ENCODE measurements around the gene C1QL1.
"Not testable (repeated sequence)": the region's sequence is repeated elsewhere in the genome, so short reads cannot be mapped to it uniquely, and the experiment has no call there.

Gene C1QL1

DNA sequence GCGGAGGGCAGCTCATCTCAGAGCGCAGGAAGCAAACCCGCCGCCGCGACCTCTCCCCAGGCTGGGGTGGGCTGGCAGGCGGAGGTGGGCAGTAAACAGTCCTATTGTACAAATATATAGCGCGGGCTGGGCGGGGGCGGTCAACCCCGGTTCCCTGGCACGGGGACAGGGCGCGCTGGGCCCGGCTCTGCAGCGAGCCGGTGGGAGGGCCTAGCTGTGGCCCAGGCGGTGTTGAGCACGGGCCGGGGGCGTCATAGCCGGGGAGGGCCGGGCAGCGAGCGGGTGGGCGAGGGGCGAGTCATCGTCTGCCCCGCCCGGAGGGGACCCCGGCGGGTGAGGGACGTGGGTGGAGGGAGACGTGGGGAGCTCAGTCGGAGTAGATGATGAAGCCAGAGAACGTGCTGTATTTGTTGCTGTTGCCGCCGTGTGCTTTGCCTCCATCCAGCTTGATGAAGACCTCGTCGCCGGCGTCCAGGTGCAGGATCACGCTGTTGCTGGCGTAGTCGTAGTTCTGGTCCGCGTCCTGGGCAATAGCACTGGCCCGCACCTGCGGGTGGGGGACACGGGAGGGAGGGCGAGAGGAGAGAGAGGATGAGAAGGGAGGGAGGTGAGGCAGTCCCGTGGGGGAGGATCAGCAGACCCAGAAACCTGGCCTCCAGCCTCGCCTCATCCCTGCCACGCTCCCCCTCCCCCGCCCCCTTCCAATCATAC, 8.1 kb downstream of the C1QL1 start:
- DNase-seq, result no peak

DNA sequence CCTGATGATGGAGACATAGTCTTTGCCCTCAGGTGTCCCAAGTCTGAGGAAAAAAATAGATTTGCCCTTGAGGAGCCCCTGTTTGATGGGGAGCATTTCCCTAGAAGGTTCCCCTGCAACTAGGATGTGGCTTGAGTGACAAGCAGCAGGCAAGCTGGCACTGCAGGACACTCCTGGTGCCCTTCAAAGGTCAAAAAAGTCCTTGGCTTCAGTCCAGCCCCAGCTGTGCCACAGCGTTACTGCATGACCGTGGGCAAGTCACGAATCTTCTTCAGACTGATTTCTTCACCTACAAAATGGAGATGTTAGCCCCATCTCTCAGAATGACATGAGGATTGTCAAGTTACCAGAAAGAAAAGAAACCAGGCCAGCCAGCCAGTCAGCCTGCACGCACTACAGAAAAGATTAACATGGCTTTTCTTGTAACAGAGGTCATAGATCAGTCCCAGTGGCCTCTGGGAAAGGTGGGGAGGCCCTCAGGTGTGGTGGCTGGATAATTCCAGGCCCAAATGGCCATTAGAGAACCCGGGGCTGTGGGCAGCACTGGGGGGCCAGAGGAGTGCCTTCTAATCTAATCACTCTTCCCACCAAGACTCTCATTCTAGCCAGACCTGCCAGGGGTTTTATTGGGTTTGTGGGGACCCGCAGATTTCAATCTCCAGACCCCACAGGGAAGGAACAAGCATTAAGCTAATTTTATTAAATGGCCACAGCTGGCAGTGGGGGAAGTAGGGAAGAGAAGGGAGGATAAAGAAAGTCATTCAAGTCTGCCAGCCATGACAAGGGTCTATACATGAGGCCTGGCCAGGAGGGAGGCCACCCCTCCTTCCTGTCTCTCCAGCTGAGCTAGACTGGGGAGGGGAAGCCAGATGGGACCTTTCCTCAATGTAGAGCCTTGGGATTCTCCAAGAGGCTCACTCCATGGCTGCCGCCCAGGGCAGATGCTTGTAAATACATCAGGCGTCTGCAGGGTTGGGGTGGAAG, 10.8 kb downstream of the C1QL1 start:
- no peak for DNase-seq

- DNase-seq, result no peak
Observed at GRCh38 chr17:44955674-44956425, 12.3 kb downstream of the C1QL1 start.

DNA sequence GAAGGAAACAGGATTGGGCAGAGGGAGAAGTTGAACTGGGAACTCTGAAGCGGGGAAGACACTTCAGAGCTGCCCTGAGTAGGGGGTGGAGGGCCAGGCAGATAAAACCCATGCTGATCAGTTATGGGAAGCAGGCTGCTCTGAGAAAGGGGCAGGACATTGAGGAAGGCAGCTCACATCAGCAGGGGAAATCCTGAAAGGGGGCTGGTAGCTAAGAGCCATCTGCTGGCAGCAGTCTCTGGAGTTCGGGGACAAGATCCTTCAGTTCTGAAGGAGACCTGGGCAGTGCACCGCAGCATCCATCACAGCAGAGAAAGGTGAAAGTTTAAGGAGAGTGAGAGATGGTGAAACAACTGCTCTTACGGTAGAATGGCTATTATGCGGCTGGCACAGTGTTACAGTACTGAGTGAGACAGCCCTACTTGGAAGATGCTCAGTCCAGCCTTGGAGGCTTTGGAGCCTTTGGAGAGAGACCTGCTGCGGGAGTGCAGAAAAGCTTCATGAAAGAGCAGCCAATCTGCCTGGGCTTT, 15.1 kb downstream of the C1QL1 start:
- DNase-seq, result no peak

DNA sequence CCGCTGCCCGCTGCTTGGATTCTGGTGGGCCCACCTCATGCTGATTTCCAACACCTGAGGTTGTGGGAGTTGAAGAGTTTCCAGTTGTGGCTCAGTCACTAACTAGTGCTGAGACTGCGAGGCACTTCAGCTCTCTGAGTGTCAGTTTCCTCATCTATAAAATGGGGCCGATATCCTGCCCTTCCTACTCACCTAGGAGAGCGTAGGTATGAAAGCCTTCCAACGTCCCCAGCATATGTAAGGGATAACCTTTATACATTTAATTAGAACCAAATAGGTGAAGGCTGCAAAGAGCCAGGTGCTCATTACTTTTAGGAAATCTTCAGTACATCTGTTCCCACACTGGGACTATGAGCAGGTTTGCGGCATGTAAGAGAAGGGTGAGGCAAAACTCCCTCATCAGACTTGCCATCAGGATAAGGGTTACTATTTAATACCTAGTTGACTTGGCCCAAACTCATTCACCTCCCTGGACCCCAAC, 19.7 kb downstream of the C1QL1 start:
- no peak for DNase-seq

DNA sequence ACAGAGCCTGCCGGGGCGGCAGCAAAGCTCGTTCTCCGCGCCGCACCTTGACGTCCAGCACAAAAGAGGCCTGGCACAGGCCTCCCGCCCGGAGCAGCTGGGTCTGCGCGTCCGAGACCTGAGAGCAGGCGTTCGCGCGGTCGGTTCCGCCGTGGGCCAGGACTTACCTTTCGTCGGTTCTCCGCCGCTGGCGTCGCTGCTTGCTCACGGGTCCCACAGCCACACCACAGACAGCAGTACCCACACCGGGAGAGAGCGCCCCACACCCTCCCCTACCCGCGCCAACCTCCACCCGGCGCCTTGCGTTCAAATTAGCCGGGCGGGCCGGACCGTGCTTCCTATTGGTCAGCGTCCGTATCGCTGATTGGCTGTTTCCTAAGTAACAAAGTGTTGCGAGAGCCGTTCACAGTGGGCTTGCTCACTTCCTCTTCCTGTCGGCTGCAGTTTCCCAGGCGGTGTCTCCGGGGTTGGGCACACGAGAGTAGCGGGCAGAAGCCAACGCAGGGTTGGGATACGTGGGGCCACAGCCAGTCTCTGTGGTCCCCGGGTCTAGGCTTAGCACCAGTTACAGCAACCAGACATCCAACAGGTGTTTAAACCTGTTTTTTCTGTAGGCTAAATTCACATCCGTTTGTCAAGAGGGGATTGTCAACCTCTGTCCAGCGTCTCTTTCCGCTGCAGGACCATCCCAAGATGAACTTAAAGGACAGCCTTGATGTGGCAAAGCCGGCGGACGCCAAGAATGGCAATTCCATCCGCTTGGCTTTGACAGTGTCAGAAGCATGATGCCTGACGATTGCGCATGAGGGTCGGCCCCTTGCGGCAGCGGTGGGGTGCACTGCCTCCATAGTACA, 20.4 kb downstream of the C1QL1 start, which contains the start of gene KIF18B:
TSS of gene KIF18B (minus strand) at position 313 of the 854 bp plus-strand sequence. CDS start 11,429 bp downstream, outside the sequence.
- DNase-seq, result peak; percentile 79 to 90

GRCh38 chr17:44945652-44946051, 22.5 kb downstream of the C1QL1 start:
- not testable (repeated sequence) for DNase-seq

DNA sequence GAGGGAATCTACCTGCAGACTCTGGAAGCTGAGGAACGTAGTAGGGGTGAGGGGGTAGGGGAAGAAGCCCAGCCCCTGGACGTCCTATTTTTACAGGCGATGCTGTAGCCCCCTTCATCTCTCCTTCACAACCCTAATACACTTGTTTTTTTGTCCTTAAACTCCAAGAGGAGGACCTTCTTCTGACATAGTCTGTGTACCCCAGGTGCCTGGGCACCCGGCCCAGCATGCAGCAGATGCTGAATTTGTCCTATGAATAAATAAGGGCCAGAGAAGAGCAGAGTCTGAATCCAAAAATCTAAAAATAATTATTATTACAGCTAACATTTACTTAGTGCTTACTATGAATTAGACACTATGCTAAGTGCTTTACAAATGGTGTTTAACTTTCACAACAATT, 25.6 kb downstream of the C1QL1 start:
- DNase-seq, result no peak

DNA sequence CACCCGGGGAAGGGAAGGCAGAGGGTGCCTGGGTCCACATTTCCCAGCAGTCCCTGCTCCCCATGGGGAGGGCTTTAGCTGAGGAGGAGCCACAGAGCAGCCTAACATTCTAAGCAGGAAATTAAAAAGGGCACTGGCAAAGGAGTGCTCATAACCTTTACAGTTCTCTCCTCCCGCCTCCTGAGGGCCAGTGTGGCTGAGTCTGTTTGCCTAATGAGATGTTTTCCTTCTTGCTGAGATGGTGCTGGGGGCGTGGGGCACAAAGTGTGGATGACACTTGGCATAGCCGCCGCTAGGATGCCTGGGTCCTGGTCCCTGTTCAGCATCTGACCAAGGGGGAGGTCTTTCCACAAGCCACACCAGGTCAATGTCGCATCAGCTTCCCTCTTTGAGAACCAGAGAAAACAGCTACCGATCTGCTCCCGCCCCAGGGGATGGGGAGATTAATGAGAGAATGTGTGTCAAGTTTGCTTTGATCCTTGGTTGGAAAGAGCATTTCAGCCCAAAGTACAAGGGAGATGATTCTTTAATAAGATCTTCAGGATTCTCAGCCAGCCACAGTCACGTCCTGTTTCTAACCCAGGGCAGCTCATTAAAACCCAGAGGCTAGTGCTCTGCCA, 26.3 kb downstream of the C1QL1 start:
- DNase-seq, result no peak

DNA sequence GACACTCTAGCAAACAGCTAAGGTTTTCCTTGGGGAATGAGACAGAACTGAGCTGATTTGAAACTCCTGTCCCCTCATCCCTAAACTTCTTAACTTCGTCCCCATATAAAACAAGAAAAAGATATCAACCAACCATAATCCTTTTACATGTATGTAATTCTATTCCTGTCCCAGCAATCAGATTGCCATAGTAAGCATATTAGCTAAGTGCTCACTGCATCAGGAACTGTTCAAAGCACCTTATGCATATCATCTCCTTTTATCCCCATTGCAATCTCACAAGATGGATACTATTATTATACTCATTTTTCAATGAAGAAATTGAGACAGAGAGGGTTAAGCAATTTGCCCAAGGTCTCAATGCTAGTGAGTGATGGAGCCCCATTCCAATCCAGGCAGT, 27.3 kb downstream of the C1QL1 start:
- no peak for DNase-seq

DNA sequence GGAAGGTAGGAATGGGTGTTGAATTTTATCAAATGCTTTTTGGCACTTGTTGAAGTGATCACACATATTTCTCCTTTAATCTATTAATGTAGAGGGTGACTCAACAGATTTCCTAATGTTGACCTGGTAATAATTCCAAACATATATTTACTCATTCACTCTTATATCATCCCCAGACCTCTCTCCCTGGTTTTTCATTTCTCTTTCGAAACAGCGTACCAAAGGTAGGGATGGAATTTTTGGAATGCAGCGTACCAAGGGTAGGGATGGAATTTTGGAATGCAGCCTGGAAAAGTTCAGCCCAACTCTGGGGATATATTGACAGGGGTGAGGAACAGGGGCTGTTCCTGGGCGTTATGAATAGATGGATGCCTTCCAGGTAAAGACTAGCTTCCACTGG, 27.8 kb downstream of the C1QL1 start:
- no peak for DNase-seq

- no peak for DNase-seq
Observed at GRCh38 chr17:44935116-44935515, 33.0 kb downstream of the C1QL1 start.

DNA sequence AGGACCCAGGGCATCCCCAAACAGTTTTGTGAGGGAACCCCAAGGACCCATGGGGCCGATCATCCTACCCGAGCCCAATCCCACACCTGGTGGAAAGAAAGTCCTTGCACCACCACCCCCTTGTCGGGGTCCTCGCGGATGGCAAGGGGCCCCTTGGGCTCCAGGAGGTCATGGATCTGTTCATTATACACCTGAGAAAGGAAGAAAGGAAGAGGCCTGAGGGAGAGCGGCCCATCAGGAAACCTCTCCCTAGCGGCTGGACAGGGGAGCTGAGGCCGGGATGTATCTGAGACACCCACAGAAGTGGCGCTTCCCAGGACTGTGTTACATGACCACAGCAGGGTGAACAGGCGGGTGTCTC, 33.4 kb downstream of the C1QL1 start:
- DNase-seq, result no peak

- no peak for DNase-seq
Observed at GRCh38 chr17:44933824-44934744, 34.0 kb downstream of the C1QL1 start.

GRCh38 chr17:44932787-44933097, 35.4 kb downstream of the C1QL1 start:
- DNase-seq, result no peak

DNA sequence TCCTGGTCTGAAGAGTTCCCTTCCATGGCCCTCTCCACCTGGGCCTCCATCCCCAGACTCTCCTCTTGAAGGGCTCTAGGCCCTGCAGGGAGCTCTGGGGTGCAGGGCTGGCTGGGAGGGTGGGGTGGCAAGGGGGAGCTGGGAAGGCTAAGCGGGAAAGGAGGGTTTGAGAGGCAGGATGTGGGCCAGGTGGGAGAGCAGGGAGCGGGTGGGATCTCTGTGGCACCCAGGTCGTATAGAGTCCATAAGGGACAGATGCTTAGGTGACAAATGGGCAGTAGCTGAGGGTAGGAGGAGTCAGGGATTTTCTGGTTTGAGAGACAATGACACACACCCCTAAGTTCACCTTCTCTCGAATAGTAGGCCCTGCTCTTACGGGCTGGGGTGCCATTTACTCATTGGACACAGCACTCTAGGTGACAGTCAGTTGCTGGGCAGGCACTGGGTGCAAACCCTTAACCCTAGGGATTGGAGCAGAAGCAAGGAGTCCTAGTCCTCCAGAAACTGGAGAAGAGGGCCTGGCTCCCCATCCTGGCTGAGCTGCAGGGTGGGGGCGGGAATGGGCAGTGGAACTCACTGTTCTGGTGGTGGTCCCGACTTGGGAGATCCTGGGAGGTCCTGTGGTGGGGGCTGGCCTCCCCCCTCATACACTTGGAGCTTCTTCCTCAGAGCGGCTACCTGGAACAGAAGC, 35.9 kb downstream of the C1QL1 start:
- no peak for DNase-seq

GRCh38 chr17:44931376-44931775, 36.7 kb downstream of the C1QL1 start:
- no peak for DNase-seq

GRCh38 chr17:44930667-44931066, 37.4 kb downstream of the C1QL1 start:
- DNase-seq, result no peak

- DNase-seq, result no peak
Observed at GRCh38 chr17:44928950-44929720, 39.0 kb downstream of the C1QL1 start.

Measured in NCI-H187 (cell line).